Measurements from ENCODE around the gene CDK5.

CDK5 gene

DNA sequence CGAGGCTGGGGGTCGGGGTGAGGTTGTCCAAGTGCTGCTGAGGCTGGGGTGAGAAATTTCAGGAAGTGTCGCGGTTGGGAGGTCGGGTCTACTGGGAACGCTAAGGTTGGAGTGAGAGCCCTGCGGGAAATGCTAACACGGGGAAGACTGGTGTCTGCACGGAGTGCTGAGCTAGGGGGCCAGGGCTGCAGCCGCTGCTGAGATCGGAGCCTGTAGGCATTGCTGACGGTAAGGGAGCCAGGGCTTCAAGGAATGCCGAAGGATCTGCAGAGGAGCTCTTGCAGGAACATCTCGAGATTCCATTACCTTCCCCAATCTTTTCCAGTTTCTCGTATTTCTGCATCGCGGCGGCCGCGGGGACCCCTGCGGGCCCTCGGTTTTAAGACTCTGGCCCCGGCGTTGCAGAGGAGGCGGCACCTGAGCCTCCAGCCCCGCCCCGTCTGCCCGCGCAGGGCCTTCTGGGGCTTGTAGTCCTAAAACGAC, at the start of gene CDK5:
Gene CDK5 (minus strand): TSS at position 392 of the 483 bp plus-strand sequence. CDS start 49 bp downstream, at position 343.
- DNase-seq (ENCODE audit: low read depth), result no peak

DNA sequence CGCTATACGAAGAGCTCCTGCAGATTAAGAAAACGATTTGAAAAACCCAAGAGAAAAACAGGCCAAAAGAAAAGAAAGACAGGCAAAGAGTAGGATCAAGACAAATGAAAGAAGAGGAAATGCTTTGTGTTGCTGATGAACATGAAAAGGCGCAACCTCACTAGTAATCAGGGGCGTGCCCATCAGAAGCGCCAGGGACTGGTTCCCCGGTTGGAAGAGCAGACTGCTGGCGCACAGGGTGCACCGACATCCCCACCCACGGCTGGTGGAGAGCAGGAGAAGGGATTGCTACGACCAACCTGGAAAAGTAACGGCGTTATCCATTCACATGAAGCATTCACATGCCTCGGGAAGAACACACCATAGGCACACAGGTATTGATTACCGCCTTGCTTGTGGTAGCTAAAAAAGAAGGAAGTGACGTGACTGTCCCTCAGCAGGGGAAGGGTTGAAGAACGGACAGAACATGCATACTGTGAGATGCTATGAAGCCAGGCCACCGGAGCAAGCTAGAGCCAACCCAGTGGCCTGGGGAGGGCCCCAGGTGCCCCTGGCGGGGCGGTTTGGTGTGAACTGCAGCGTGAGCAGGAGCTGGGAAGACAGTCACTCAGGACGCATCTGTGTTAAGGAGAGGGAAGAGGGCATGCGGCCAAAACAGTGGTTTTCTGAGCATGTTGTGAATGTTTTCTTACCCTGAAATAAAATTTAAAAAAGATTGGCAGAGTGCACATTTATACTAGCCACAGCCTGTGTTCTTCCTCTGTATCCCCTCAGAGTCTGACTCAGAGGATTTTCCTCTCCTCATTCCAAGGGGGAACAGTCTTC, 46.9 kb upstream of the CDK5 start:
- no peak for DNase-seq (ENCODE audit: low read depth)

DNA sequence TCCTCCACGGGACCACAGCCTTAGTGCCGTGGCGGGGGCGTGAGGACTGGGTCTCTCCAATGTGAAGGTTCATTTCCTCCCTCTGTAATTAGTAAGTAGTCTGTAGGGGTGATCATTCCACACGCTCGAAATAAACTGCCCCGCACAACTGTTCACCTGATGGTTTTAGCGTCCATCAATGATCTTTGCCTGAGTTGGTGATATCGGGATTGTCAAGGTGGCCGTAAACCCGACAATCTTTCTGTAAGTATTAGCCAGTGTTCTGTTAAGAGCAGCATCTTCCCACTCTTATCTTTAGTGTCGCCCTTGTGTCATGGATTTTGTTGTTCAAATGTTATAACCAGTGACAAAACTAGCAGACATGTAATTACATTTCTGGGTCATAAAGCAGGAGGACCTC, 46.3 kb upstream of the CDK5 start:
- no peak for DNase-seq (ENCODE audit: low read depth)

DNA sequence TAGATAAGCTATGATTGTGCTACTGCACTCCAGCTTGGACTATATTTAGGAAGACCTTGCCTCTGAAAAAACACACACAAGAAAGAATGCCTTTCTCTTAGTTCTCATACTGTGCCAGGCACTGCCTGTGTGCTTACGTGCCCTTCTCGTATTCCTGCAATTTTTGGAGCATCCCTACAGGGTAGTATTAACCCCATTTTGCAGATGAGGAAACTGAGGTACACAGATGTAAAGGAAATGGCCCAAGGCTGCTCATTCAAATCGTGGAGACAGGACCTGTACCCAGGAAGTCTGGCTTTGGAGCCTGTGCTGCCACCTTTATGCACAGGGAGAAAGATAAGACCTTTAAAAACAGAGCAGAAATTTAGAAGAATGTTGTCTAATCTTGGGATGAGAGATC, 45.3 kb upstream of the CDK5 start:
- DNase-seq (ENCODE audit: low read depth), result no peak

DNA sequence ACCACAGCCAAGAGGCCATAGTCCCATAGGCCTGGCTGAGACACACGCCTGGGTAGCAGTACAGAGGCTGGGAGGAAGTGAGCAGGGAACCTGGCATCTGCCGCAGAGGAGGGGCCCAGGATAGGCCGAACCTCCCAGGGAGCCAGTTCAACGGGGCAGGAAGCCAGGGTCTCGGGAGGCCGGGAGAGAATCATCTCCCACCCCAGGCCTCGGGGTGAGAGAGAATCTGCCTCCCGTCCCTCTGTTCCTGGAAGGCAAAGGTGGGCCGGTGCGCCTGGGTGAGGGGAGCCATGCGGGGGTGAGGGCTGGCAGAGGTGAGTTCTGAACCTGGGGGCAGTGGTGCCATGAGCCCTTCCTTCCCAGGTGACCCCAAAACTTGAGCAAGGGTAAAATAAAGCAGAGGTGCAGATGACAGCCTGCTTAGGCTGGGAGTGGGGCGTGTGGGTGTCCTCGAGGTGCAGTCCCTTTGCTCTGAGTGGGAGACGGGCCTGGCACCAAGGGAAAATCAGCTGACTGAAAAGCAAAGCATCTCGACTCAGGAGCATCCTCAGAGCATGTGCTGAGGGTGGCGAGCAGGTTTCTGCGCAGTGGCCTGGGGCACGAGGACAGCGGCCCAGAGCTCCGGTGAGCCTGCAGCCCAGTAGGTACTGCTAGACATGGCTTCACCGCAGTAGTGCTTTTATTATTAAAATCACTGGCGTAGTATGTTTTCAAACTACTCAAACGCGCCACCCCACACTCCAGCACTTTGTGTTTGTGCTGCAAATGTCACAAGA, 44.1 kb upstream of the CDK5 start:
- DNase-seq (ENCODE audit: low read depth), result no peak

DNA sequence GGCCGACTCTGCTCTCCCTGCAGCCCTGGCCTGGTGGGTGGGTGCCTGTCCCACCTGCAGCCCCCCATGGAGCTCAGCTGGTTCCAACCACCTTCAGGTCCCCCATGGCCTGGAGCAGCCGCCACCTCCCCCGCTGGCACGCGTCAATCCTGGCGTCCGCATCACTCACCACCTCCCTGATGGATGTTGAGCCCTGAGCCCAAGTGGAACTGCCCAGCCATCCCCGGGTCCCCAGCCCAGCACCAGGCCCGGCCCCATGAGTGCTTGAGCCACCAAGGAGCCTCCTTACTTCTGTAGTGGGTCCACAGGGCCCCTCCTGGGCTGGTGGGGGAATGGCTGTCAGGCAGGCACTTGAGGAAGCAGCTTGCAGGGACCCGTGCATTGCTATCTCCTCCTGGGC, 43.2 kb upstream of the CDK5 start:
- no peak for DNase-seq (ENCODE audit: low read depth)

DNA sequence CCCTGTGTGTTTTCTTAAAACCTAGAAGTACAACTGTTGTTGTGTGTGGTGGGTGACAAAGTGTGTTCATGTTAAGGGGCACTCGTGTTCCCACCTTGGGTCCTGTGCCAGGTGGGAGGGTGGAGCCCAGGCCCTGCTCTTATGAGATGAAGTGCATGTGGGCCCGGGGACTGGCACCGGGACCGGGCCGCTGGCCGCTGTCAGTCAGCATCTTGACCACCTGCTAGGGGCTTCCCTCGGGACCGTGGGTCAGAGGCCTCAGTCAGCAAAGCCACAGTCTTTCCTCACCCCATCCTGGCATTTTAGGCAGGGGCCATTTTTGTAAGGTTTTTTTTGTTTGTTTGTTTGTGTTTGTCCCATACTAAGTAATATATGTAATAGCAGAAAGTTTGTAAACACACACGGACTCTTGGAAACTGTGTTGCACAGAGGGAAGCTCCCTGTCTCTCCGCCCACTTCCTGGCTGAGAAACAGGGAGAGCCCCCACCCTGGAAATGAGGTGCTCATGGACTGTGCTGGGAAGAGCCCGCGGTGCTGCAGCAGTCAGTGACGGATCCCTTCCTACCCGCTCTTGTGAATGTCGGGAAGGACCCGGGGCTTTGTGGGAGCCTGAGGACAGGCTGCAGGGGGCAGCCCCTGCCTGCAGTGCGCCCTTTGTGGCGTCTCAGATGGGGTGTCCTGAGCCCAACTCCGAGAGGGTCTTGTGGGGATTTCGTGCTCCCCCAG, 42.0 kb upstream of the CDK5 start:
- no peak for DNase-seq (ENCODE audit: low read depth)

DNA sequence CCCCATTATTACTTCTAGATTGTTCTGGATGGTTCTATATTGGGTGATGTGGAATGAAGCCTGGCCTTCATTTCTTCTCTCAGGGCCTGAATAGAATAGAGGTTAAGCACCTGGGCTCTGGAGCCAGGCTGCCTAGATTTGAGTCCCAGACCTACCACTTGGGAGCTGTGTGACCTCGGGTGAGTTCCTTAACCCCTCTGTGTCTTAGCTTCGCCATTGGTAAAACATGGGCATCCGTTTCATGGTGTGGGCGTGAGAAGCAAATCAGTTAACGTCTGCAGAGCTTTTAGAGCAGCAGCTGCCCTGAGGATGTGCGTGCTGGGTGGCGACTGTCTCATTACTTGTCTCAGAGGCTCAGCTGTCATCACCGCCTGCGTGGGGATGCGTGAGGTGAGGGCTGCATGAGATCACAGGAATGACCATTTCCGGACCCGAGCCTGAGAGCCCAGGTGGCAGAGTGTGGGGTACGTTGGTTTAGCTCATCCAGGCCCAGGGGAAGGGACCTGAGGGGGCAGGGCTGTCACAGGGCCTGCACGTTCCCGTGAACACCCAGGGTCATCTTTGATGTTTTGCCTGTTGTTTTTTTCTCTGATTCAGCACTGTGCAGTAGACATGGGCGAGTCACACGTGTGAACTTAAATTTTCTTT, 38.3 kb upstream of the CDK5 start:
- no peak for DNase-seq (ENCODE audit: low read depth)

DNA sequence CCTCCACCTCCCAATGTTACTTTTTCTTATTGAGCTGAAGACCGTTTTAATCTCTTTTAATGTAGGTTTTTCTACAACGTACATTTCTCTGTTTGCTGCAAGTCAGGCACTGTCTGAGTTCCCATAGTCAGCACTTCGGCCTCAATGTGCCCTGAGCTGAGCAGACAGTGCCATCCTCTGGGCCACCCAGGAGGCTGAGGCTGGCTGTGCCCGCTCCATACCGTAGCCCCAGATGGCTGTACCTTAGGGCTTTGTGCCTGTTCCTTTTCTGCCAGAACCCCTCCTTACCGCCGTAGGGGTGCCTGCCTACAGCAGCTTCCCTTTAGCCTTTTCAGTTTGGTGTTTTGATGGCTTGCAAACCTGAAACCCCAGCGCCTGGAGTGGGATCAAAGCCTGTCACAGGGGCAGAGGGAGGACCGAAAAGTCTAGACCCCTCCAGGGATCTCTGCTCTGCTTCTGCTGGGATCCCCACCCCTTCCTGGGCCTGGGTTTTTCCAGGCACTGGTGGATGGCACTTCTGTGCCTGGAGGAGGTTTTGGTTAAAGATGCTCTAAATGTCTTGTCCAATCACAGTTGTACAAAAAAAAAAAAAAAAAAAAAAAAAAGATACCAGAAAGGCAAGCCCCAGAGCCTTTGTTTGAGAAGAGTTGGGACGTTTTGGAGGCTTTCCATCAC, 37.6 kb upstream of the CDK5 start:
- DNase-seq (ENCODE audit: low read depth), result no peak

DNA sequence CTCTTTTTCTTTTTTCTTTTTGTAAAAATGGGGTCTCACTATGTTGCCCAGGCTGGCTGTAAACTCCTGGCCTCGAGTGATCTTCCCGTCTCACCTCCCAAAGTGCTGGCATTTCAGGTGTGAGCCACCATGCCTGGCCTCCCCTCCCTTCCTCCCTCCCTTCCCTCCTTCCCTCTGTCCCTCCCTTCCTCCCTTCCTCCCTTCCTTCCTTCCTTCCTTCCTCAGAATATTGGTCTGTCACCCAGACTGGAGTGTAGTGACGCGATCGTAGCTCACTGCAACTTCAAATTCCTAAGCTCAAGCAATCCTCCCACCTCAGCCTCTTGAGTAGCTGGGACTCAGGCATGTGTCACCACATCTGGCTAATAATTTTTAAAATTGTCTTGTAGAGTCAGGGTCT, 37.0 kb upstream of the CDK5 start:
- DNase-seq (ENCODE audit: low read depth), result no peak

DNA sequence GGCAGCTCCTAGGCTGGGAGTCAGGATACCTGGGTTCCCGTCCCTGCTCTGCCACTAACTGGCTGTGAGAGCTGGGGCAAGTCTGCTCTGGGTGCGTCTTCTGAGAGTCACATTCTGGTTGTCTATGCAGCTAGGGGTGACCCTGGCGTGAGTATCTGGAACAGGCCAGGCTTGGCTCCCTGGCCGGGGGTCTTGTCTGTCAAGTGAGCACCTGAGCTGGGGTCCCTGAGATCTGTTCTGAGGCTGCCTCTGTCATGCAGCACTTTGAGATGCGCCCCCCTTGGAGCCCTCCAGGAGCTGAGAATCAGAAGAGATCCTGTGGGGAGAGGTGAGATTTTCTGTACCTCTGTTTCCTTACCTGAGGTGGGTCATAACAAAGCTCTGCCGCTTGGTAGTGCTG, 36.1 kb upstream of the CDK5 start:
- DNase-seq (ENCODE audit: low read depth), result no peak

DNA sequence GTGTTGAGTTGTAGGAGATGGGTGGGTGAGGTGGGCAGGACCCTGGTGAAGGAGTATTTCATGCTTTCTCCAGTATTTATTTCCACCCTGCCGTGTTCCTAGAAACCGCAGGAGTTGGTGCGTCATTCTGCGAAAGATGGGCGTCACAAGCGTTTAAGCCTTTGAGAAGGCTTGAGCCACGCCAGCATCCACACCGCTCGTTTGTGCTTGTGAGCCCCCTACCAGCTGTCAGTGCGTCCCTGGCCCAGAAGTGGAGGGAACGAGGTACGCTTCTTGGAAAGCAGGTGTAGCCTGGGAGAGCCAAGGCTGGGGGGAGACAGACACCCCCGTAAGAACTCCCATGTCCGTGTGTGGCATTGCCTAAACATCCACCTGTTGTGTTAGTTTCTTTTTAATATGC, 34.3 kb upstream of the CDK5 start:
- no peak for DNase-seq (ENCODE audit: low read depth)

DNA sequence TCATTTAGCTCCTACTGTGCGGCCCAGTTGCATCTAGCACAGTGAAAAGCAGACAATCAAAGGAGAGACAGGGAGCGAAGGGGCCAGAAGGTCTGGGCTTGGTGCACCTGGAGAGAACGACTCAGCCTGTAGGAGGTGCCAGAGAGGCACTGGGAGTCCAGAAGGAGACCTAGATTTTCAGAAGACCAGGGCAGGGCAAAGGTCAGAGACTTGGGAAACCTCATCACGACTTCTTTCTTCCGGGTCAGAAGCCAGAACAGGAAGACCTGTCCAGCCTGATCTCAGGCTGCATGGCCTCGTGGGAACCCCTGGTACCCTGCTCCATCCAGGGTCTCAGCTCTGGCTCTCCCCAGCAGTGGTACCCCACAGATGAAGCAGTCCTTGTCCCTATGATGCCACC, 33.7 kb upstream of the CDK5 start:
- no peak for DNase-seq (ENCODE audit: low read depth)

DNA sequence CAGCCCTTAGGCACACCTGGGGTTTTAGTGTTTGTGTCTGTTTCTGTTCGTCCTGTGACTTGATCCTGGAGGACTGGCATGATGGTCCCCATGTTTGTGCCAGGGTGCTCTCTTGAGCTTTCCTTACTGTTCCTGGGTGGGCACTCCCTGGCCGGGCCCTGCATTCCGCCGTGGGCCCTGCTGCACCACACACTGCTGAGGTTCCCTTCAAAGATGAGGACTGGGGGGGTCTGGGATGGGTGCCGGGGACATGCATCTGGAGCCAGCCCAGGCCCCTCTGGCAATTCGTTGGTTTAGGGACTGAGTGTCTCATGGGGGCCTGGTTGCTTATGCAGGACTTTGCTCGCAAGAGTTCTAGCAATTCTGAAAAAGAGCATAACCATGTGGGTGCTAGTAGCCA, 33.3 kb upstream of the CDK5 start:
- no peak for DNase-seq (ENCODE audit: low read depth)

DNA sequence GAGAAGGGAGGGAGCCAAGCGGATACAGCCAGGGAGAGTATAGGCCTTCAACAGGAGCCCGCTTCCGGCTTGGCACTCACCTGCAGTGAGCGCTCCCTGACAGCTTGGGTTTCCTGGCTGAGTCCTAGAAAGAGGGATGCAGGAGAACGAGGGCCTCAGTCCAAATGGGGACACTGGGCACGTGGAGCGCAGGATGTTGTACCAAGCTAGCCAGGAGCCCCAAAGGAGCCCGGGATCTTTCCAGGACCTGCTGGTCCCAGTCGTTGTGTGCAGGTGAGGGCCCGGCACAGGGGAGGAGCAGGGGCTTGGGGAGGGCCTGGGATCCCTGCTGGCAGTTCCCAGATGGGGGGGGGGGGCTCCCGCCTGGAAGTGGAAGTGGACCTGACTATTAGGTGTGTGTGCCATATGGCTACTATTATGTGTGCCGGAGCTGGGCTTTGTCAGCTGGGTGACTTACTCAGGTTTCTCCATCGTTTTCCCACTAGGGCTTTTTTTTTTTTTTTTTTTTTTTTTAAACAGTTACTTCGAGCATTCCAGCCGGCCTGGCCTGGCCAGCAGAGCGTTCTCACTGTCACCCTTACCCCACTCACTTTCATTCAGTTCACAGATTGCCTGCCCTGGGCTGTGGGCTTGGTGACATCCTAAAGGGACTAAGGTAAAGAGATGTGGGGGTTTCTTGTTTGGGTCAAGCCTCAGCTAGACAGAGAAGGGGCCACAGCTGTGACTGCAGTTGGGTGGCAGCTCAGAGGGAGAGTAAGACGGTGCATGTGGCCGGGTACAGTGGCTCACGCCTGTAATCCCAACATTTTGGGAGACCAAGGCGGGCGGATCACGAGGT, 32.4 kb upstream of the CDK5 start:
- no peak for DNase-seq (ENCODE audit: low read depth)

DNA sequence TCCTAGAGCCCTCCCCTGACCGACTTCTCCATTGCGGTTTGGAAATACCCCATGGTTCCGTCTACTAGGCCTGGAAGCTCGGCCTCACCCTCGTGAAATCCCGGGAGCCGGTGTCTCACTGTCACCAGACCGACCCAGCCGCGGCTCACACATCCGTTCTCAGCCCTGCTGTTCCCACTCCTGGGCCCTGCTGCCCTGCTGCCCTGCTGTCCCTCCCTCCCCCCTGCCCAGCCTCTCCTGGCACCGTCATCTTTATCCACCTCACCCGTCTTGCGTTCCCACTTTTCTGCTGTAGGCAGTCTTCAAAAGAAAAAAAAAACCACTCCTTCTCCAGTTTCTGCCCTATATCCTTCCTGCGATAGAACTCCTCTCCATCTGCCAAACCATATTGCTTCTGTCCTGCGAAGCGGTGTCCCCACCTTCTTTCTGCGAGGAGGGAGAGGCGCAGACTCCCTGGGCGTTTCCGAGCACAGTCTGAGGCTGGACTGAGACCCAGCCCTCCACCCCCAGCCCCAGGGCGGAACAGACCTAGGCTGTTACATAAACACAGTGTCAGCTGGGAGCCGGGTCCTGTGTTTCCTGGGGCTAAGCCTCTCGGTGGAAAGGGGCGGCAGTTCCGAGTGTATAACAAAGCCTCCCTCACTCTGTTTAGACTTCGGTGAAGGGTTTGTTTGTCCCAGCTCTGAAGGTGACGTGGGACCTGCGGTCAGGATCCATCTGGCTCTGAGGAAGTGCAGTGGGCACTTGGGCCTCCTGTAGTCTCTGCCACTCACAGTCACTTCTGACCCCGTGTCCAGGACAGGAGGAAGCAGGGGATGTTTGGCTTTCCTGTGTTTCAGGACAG, 31.4 kb upstream of the CDK5 start:
- no peak for DNase-seq (ENCODE audit: low read depth)

DNA sequence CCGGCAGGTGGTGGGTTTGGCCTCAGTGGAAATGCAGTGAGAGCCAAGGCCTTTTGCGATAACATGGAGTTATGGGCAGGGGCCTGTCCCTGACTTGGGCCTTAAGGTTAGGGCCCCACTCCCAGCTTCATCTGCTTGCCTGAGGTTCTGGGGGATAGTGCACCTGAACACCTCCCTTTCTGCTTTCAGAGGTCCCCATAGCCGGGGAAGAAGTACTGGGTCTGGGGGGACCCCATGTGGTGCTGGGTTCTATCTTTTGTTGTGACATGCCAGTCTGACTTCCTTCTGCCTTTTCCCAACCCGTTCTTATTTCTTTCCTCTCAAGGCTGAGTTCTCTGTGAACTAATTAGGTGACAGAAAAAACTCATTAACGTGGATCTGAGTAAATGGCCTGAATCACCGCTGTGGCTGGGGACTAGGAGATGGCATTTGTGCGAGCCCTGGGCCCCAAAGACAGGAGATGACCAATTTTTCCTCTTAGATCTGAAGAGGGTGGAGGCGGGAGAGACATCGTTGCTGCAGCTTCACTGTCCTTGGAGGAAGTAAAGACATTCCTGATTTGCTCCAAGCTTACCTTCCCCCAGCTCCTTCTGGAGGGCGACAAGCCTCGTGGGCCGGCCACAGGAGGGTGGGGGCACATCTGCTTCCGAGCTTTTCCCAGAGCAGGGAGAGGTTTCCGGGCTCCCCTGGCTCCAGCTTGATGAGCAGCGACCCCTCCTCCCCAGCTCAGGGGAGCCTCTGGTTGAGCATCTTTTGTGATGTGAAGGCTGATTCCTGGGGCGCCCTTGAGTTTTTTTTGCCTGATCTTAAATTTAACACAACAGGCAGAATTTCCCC, 30.5 kb upstream of the CDK5 start:
- no peak for DNase-seq (ENCODE audit: low read depth)

DNA sequence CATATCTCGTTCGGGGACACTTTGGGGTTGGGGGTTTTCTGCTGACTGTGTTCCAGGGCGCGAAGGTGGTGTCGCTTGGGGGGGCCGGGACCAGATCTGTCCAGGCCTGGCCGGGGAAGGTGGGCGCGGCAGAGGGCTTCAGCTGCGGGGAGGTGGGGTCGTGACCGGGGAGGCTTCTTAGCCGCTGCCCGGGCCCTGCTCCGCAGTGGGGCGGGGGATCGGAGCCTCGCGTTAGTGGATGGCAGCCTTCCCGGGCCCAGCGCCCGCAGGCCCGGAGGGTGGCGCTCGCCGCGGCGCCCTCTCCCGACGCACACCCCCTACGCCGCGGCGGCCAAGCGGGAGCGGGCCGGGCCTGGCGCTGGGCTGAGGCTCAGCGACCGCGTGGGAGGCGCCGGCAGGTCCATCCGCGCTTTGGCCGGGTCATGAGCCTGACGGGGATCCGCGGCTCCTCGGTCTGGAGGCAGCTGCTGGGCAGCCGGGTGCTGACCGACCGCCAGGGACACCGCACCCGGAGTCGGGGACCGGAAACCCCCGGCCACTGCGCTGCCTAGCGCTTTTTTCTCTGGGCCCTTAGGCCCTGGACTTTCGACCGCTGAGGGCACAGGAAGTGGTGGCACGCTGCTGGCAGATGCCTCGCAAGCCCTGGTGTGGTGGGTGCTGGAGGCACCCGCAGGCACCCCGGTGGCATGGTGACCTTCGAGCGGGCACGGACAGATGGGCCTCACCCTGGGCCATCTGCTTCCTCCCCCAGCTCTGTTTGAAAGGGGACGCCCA, 29.7 kb upstream of the CDK5 start:
- no peak for DNase-seq (ENCODE audit: low read depth)
